GM19240 (cell line): Measurements from ENCODE around the gene MAP3K9.
A peak's percentile ranks its signal among the peaks of the same experiment; 100 is the strongest.

Source experiments
- DNase-seq: peaks from one replicate; pipeline ENCODE4 v3.0.0; 2011; ENCODE audit warnings: low spot score; ENCODE audit not compliant: insufficient read length

Gene MAP3K9

DNA sequence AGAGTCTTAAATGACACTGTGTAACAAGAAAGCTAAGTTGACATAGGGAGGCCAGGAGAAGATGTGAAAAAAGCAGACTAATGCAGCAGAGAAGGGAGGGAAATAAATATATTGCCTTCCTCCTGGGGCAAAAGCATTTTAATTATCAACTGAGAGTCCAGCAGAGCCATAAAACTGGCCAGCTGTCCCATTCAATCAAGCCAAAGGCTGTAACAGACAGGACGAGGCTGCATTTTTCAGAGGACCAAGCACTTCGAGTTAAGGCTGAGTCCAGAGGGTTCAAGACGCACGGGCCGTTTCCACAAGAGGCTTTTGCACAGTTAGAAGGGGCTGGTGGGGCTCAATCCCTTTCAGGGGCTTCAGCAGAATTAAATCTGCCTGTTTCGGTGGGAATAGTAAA, 20.4 kb downstream of the MAP3K9 start:
- no peak for DNase-seq

DNA sequence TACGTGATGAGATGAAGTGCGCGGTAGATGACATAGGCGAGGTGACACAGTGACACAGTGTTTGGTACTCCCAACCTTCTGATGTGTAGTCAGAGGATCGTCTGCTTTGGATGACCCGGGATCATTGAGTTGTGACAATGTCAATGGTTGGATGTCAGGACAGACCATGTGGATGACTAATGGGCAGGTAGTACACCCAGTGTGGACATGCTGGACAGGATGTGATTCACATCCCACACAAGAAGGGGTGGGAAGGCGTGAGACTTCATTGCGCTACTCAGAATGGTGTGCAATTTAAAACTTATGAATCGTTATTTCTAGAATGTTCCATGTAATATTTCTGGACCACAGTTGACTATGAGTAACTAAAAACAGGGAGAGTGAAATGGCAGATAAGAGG, 23.8 kb downstream of the MAP3K9 start:
- DNase-seq = no peak

DNA sequence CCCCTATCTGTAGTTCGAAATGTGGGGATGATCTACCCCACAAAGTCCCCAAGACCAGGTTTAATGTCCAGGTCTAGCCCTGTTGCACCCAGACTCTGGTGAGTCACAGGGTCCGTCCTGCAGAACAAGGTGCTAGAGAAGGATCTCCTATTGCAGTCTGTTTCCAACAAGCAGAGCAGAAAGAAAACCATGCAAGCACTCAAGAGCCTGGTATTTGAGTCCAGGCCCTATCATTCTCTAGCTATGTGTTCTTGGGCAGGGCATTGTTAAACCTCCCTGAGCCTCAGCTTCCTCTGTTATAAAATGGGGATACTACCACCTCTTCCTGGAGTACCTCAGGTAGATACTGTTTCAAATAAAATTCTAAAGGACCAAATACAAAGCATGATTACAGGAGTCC, 24.4 kb downstream of the MAP3K9 start:
- no peak for DNase-seq

DNA sequence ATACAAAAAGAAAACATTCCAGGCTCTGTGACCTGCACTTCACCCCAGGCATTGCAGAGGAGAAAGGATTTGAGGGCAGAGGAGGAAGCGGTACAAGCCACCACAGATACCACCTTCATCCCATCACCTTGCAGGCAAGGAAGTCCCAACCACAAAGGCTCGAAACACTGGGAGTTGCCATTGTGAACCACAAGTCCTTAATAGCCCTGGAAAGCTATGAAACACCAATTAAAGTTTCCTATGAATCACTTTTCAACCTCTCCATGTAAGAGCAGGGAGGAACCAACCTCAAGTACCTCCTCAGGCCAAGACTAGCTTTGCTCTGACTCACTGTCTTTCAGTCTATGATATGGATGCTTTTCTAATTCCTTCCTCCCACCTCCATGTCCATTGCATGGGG, 27.0 kb downstream of the MAP3K9 start:
- DNase-seq = no peak

- no peak for DNase-seq
Measured at GRCh38 chr14:70780396-70781075, 28.8 kb downstream of the MAP3K9 start.

GRCh38 chr14:70779667-70780066, 29.6 kb downstream of the MAP3K9 start:
- no peak for DNase-seq

- DNase-seq = peak; percentile 23
Measured at GRCh38 chr14:70776197-70776596, 33.1 kb downstream of the MAP3K9 start.

- no peak for DNase-seq
Measured at GRCh38 chr14:70773182-70773862, 36.0 kb downstream of the MAP3K9 start.

GRCh38 chr14:70771781-70772212, 37.5 kb downstream of the MAP3K9 start:
- no peak for DNase-seq

GRCh38 chr14:70770490-70770889, 38.8 kb downstream of the MAP3K9 start:
- no peak for DNase-seq

DNA sequence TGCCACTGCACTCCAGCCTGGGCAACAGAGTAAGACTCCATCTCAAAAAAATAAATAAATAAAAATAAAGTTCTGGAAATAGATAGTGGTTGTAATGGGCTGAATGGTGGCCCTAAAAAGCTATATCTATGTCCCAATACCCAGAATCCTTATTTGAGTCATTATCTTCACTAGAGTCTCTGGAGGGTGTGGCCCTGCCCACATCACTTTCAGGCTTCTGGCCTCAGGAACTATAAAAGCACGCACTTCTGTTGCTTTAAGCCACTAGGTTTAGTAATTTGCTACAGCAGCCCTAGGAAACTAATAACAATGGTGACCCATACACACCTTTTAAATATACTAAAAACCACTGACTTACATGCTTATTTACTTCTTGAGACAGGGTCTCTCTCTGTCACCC, 49.9 kb downstream of the MAP3K9 start:
- DNase-seq = no peak

GRCh38 chr14:70755655-70756054, 53.7 kb downstream of the MAP3K9 start:
- DNase-seq = no peak

- DNase-seq = no peak
Measured at GRCh38 chr14:70754991-70755390, 54.3 kb downstream of the MAP3K9 start.

- DNase-seq = no peak
Measured at GRCh38 chr14:70753518-70753953, 55.8 kb downstream of the MAP3K9 start.

DNA sequence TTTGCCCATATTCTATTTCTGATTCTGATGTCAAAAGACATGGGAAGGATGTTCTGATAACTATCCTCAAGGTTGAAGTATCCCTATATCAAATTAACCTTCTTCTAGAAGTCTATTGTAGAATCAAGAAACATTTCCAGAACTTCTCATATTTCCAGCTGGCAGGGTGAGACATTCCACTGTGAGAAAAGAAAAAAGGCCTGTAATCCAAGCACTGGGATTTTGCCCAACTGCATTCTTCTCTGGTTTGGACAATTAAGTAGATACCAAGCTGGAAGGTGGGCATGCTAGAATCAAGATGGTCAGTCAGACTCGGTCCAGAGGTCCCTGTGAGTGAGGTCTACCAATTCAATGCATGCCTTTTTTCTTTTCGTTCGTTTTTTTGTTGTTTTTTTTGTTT, 60.9 kb downstream of the MAP3K9 start:
- DNase-seq = no peak

GRCh38 chr14:70744641-70745040, 64.7 kb downstream of the MAP3K9 start:
- DNase-seq = no peak

DNA sequence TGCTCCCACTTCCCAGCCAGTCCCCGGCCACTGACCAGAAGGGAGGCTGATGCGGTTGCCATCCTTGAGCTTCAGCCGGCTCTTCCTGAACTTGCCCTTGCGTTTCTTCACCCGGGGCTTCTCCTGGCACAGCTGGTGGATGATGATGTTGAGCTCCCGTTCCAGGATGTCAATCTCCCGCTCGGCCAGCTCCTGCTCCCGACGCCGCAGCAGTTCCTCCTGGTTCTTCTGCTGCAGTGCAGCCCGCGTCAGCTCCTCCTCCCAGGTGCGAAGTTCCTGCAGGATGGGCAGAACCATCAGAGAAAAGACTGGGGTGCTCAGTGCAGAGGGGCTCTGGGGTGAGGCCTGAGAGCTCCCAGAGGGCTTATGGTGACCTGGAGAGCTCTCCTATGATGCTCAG, 67.0 kb downstream of the MAP3K9 start:
- no peak for DNase-seq

DNA sequence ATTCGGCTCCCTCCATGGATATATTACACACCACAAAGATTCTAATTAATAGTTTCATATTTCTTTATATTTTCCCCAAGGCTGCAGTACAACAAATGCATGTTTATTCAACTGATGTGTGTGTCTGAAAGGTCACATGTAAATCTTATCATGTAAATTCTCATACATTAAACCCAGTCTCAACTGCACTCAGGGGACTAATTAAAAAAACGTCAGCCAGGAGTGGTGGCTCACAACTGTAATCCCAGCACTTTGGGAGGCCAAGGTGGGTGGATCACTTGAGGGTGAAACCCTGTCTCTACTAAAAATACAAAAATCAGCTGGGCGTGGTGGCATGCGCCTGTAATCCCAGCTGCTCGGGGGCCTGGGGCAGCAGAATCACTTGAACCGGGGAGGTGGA, 67.8 kb downstream of the MAP3K9 start:
- no peak for DNase-seq

- DNase-seq = no peak
Measured at GRCh38 chr14:70735043-70735442, 74.3 kb downstream of the MAP3K9 start.

DNA sequence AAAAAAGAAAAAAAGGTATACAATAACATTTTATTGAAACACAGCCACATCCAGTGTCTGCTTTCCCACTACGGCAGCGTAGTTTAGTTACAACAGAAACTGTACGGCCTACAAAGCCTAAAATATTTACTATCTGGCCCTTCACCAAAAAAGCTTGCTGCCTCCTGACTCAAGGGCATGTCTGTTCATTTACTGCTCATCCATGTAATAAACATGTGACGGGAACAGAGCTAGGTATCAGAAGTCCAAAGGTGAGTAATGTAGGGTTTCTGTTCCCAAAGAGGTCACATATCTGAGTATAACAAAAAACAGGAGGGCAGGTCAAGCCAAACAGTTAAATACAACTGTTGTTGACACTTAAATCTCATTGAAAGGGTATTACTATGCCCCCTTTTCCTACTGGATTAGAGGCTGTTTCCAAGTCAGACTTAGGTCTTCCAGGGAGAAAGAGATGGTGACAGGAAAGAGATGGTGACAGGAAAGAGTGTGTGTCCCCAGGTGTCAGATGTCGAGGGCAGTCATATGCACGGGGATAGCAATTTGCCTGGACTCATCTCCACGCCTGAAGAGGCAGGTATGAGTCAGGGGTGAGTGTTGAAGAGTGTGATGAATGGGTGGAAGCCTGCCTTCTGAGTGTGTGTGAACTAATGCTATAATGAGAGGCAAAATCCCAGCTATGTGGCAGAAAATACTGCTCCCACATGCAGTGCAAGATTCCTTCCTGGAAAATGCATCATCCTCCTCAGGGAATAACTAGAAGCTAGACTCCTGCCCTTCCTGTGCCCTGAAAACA, 77.7 kb downstream of the MAP3K9 start:
- DNase-seq = no peak

DNA sequence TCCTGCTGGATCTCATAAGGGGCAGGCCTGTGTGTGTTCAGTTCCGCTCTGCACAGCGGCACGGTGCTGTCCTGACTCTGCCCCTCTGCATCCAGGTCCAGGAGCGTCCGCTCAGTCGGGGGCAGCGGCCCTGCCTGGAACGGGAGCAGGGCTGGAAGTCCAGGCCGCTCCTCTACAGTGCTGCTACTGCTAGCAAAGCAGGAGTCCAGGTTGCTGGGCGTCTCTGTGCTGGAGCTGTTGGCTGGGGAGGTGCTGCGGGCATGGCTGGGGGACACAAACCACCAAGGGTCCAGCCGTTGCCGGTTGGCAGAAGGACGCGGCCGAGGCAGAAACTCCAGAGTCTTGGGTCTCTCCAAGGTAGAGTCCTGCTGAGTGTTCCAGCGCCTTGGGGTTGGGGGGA, 78.9 kb downstream of the MAP3K9 start:
- DNase-seq = no peak

DNA sequence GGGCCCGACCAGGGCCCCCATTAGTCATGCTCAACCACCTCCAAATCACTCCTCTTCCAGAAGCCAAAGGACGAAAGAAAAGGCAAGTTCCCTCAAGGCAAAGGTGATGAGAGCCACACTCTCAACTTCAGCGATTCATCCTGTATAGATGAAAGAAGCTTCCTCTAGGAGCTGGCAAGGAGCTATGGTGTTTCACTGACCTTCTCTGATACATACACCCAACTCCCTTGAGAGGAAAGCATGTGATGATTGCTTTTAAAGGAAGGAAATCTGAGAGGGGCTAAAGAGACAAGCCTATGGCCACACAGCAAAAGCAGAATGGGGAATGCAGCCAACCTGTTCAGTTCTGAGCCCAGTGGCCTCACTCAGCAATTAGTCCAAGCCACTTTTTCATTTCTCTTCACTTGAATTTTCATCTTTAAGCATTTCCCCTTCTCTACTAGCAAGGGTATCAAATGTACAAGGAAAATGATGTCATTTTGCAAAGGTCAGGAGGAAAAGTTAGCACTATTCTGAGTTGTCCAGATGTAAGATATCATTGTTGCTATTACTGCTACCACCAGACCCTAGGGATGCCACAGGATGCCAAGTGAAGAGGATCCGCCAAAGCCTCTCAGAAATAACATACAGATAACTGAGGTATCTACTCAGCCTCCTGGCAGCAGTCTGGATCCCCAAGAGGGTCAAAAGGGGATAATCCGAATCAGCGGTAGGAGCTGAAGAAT, 82.5 kb downstream of the MAP3K9 start:
- DNase-seq = no peak
